GM18517 (cell line): Measurements from ENCODE around the gene OTOG.

ENCODE experiments used
- ATAC-seq: cut with Tn5 transposase; IDR thresholded peaks from one replicate; pipeline ENCODE4 v1.9.1; 2021; ENCODE audit warnings: mild to moderate bottlenecking, moderate library complexity; ENCODE audit not compliant: unreplicated experiment

OTOG gene

DNA sequence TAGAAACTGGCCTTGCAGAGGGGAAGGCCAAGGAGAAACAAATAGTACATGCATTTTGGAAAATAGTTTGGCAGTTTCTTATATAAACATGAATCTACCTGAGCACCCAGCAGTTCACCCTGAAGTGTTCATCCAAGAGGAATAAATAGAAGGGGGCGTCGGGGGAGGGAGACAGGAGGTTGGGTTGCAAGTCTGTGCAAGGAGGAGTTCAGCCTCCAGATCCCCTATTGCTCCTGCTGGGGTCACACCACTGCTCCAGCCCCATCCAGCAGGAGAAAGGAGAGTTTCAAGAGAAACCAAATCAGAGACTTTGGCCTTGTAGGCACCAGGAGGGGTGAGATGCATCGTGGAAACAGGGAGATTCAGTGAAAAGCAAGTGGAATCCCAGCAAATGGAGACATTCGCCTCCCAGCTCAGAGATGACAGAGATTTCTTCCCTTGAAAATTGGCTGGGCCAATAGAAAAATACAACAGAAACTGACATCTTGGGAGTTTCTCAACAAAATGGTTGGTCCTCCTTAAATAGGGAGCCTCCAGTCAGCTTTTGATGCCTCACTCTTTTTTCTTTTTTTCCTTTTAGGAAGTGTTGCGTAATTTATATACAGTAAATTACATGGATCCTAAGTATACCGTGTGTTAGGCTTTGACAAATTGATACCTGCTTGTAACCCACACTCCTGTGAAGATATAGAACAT, 34.1 kb downstream of the OTOG start:
- ATAC-seq, result no peak

DNA sequence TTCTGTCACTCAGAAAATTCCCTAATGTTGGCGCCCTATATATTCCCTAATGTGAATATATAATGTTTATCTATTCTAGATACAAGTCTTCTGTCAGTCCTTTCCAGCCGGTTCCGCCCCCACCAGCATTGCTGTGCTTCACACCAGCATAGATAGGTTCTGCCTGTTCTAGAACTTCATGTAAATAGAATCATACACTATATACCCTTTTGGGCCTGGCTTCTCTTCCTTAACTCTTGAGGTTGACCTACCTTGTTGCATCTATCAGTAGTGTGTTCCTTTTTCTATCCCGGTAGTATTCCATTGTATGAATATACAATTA, 34.6 kb downstream of the OTOG start:
- no peak for ATAC-seq

DNA sequence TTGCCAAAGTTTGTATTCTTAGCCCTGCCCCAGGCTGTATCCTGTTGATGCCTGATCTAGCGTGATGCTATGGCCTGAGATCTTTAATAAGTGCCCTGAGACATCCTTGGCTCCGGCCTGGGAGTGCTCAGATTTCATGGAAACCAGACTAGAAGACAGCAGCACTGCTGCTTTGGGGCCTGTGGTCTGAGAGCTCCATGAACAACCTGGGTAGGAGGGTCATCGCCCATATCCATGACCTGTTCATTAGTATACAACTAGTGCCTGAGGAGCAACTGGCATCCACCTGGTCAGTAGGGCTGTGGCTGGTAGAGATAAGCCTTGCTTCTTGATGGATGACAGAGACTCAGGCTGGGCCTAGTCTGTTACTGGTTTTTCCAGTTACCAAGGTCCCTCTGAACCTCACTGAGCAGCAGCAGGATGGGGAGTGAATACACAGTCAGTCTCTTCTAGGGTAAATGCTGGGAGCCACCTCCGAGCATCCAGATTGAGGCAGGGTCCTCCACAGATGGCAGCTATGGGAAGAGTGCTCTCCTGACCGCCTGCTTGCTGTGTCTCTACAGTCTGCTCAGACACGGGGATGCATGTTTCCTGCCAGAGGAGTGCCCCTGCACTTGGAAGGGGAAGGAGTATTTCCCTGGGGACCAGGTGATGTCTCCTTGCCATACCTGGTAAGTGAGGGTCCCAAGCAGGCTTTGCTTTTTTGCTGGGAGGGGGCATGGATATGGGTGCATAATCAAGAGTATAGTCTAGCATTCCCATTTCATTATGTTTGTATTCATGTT, 39.0 kb downstream of the OTOG start:
- ATAC-seq, result no peak

DNA sequence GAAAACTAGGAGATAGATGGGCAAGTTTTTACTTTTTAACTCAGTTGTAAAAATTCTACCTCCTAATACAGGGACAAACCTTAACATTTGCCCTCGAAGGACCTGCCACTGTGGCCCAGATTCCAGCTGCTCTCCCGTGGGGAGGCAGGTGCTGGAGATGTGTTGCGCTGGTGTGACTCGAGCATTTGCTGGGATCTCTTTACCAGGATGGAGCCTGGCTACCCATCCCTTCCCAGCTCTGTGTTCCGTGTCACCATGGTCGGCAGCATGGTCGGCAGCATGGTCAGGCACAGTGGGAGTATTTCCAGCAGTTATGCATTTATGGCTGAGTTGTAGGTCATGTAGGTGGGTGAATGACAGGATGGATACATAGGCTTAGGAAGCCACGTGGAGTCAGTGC, 41.1 kb downstream of the OTOG start:
- ATAC-seq, result no peak

DNA sequence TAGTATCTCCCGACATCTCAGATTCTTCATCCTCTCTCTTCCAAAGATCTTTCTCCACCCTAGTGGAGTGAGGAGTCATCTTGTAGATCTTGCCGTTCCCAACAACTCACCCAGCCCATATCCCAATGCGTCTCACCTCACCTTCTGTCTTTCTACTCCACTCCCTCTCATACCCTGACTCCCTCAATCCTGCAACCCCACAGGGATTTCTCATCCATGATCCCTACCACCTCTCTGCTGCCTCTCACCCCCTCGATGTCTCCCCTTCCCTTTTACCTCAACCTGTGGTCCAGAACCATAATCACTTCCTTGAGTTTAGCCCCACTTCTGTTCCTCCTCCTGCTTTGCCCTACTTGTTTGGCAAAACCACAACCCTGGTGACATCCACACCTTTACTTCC, 41.7 kb downstream of the OTOG start:
- no peak for ATAC-seq

- no peak for ATAC-seq
Measured at GRCh38 chr11:17590463-17590862, 43.4 kb downstream of the OTOG start.

DNA sequence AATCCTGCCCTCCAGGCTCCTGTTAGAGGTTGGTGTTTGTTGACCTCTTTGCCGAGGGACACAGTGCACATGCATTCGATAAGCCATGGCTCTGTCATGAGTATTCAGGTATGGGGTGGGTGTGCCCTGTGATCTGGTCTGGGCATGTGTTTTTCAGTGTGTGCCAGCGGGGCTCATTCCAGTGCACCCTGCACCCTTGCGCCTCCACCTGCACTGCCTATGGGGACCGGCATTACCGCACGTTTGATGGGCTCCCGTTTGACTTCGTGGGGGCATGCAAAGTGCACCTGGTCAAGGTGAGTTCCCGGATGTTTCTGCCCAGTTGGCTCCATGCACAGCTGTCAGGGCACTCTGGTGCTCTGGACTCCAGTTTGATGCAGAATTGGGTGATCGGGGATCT, 44.2 kb downstream of the OTOG start:
- ATAC-seq, result no peak

GRCh38 chr11:17593466-17594245, 46.6 kb downstream of the OTOG start:
- ATAC-seq, result no peak

DNA sequence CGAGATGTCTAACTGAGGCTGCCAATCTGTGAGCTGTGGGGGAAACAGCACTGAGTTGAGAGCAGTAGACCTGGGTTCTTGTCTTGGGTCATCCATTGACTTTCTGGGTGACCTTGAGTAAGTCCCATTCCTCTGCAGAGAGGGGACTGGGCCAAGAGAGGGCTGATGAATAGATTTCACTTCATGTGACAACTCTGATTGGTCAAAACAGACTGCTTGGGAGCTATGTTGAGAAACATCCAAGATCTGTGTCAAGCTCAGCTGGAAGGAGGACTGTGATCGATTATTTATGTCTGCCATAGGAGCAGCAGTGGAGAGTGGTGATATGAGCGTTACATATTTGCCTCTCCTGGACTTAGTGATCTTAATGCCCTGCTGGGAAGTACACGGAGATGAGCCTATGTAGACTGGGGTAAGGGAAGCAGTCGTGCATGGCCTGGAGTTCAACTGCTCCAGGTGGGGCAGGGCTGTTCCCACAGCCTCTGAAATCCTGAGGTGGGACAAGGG, 47.7 kb downstream of the OTOG start:
- no peak for ATAC-seq

DNA sequence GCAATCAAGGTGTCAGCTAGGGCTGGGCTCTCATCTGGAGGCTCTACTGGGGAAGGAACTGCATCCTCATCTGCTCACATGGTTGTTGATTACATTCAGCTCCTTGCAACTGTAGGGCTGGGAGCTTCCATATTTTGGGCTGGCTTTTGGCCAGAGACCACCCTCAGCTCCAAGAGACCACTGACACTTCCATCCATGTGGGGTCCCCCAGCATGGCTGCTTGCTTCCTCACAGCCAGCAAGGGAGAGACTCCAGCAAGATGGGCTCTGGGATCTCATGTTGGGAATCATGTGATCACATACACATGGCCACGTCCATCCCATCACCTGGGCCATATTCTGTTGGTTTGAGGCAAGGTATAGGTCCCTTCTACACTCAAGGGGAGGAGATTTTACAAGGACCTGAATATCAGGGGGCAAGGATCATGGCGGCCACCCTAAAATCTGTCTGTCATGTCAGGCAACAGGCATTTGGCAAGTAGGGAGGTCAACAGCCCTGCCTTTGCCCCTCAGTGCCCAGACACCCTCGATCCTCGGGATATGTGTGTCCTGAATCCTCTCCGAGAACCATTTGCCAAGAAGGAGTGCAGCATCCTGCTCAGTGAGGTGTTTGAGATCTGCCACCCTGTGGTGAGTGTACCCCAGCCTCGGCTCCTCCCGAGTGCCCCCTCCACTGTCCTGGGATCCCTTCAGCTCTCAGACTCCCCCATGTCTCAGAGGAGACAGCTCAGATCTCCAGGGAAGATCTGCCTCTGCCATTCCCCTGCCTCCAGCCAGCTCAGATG, 48.7 kb downstream of the OTOG start:
- ATAC-seq, result no peak

DNA sequence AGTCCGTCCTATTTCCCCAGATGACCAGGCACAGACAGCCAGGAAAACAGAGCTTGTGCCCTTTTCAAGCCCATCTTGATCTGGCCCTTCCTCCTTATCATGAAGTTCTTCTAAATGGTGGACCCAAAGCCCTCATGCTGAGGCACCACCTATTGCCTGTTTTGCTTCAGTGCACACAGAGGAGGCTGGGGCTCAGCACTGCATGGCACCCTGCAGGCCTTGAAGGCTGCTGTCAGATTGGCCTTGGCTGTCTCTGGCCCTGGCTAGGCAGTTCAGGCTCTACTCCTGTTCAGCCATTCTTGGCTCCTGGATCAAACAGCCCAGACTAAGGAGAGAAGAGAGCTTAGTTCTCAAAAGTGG, 49.2 kb downstream of the OTOG start:
- ATAC-seq, result no peak

DNA sequence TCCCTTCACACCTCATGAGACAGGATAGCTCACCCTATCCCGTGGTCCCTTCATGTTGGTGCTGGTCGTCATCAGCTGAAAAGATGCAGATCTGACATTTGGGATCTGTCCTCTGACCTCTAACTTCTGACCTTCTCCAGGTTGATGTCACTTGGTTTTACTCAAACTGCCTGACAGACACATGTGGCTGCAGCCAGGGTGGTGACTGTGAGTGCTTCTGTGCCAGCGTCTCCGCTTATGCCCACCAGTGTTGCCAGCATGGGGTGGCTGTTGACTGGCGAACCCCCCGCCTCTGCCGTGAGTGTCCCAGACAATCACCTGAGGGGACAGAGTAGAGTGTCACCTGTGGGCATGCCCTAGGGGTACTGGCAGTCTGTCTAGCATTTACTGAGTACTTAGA, 49.7 kb downstream of the OTOG start:
- no peak for ATAC-seq

- no peak for ATAC-seq
Measured at GRCh38 chr11:17597770-17598169, 50.7 kb downstream of the OTOG start.

DNA sequence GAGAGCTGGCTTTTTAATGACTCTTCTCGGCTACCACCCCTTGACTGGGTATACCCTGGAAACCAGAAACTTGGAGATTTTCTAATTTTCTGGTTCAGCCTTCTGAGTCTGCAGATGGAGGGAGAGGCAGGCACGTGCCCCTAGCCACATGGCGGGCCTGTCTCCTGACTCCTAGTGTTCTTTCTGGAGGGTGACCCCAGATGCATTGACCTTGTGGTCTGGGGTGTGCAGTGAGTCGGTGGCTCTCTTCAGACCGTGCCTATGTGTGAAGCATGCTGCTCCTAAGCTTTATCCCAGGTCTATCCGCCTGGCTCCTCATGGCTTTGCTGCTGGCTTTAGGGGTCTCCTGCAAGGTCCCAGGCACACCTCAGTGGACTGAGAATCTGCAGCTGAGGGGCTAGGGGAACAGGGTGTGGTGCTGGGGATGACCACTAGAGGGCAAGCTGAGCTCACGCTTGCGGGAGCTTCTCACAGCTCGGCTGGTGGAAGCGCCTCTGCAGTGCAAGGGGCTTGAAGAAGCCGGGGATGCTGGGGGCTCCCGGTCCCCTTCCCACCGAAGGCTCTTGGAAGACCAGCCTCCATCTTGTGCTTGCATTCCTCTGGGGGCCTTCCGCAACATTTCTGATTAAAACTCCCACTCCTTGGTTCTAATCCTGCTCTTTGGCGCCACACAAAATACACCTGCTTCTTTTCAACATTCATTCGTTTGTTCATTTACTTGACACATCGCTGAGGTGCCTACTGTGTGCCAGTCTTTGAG, 51.8 kb downstream of the OTOG start:
- ATAC-seq, result no peak

DNA sequence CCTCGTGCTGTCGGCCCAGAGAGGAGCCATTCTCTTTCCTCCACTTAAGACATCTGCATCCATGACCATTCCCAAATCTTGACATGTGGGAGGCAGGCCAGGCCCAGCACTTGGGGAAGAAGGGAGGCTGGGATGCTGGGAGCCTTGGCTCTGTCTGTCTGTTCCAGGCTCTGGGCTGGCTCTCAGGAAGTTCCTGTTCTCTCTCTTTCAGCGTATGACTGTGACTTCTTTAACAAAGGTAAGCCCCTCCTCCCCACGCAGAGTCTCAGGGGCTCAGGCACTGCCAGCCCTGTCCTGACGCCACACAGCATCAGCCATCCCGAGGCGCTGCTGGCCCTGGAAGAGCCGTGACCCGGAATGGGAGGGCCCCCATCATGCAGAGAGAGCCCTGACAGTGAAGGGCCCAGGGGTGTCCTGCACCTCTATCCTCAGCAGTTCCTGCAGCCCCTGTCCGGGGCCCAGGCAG, 52.4 kb downstream of the OTOG start:
- no peak for ATAC-seq

DNA sequence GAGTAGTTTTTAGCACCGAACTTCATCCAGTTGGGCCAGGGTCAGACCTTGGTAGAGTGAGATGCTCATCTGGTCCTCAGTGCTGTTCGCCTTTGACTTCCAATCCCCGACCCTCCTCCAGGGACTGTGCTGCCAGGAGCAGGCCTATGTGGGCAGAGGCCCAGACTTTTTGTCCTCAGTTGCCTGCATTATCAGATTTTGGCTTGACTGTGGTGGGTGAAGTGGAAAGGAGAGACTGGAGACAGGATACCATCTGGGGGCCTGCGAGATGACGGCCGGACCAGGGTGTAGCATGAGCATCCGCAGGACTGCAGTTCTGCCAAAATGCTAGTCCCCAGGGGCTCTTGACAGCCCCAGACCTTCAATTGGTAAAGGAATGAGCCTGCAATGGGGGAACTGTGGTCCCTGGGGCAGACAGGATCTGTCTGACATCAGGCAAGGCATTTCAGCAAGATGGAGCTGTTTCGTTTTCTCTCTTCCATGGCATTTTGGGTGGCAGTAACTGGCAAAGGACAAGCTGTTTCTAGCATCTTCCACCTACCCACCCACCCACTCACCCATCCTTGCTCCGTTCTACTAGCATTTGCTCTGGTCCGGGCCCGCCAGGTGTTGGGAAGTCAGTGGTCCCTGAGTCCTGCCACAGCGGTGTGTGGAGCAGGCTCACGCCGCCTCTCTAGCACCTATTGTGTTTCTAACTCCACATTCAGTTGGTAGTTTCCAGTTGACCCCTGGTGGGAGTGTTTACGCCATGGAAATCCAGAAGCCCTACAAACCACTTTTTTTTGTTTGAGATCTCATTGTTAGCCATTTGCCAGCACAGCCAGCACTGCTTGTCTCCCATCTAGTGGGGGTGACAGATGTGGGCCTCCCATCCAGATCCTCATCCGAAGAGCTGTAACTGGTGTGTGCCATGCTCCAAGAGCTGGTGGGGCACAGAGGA, 53.5 kb downstream of the OTOG start:
- no peak for ATAC-seq

- no peak for ATAC-seq
Measured at GRCh38 chr11:17601256-17601671, 54.2 kb downstream of the OTOG start.

DNA sequence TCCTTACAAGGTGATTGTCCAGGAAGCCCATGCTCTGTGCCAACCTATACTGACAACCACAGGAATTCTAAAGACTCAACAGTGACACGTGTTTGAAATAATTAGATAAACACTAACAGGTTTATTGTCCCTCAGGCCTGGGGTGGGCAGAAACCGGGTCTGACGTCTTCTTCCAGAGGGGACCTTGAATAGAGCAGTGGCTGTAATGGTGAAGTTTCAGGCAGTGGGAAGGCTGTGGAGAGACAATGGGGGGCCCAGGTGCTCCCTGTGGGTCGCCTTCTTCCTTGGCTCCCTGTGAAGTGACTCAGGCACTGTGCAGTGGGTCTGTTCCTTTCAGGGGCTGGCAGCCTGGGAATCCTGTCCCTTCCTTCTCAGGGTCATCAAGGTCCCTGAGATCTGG, 54.6 kb downstream of the OTOG start:
- ATAC-seq, result no peak
